Astrocyte of the spinal cord (primary cell): ENCODE results near the gene HIPK2.

ENCODE experiments used
- DNase-seq: peaks from one replicate; pipeline ENCODE4 v3.0.0; 2011; ENCODE audit warnings: low read depth, low spot score
- H3K4me3 ChIP-seq: 2 replicates; pipeline ENCODE4 v1.5.1; 2011; ENCODE audit warnings: low read depth, mild to moderate bottlenecking, low read length, moderate library complexity
- in situ Hi-C: cut with HindIII; loops from 2 replicates; pipeline ENCODE4 v1.10.0; 2017; ENCODE audit warnings: low sequenced_read_pairs
- TF ChIP-seq, protein P1 (sequence below): IDR thresholded peaks from 2 replicates; pipeline ENCODE4 v1.5.1; 2012; ENCODE audit warnings: low read depth, mild to moderate bottlenecking, low read length, inconsistent platforms

The HIPK2 gene

GRCh38 chr7:139715194-139715815 lies 62.5 kb downstream of the HIPK2 start:
- TF ChIP-seq, protein P1, sequence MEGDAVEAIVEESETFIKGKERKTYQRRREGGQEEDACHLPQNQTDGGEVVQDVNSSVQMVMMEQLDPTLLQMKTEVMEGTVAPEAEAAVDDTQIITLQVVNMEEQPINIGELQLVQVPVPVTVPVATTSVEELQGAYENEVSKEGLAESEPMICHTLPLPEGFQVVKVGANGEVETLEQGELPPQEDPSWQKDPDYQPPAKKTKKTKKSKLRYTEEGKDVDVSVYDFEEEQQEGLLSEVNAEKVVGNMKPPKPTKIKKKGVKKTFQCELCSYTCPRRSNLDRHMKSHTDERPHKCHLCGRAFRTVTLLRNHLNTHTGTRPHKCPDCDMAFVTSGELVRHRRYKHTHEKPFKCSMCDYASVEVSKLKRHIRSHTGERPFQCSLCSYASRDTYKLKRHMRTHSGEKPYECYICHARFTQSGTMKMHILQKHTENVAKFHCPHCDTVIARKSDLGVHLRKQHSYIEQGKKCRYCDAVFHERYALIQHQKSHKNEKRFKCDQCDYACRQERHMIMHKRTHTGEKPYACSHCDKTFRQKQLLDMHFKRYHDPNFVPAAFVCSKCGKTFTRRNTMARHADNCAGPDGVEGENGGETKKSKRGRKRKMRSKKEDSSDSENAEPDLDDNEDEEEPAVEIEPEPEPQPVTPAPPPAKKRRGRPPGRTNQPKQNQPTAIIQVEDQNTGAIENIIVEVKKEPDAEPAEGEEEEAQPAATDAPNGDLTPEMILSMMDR = no peak
- no peak for DNase-seq
- H3K4me3 ChIP-seq = no peak overlapping the region
- in situ Hi-C loops = no loop called here

DNA sequence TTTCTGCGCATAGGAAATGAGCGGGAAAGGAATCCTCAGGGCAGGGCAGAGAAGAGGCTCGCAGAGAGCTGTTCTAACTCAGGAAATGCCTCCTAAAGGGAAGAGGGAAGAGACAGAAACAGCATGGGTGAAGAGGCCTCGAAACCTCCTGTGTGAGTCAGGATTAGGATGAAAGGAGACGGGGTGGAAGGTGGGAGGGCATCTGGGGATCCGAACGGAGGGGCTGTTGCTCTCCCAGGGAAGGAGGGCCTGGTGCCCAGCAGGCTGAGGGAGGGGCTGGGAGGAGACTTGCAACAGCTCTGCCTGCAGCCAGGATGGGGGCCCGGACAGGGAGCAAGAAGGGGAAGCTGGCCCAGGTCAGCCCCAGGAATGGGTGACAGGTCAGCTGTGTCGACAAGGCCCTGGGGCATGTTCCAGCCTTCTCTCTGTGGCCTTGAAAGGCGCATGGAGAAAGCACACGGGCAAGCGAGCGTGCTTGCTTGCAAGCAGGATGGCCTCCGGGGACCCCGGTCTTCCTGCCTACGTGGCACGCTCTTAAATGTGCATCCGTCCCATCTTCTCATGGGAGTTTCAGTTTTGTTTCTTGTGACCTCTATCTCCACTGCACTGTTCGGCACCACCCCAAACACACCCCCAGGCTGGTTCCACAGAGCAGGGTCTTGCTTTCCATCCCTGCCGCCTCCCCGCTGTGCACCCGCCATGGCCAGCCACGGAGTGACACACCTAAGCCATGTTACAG lies 63.5 kb downstream of the HIPK2 start:
- no peak overlapping the region for H3K4me3 ChIP-seq
- in situ Hi-C loops = no loop called here
- TF ChIP-seq, protein P1 = no peak
- no peak for DNase-seq

GRCh38 chr7:139713526-139714162 lies 64.2 kb downstream of the HIPK2 start:
- in situ Hi-C loops = no loop called here

DNA sequence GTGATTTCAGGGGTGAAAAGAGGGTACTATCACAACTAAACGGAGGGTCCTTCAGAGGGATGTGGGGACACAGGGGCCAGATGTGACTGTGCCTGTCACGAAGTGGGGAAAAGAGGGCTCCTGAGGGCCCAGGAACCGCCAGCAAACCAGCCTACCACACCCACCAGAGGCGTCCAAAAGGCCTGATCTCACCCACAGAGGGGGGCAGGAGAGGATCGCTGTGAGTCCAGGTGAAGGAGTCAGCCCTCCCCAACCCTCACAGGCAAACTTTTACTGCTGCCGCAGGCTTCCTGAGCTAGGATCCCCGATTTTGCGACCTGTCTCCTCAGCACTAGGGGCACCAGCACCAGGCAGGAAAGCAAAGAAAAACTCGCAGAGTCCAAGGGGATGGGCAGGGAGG lies 64.7 kb downstream of the HIPK2 start:
- in situ Hi-C loops = no loop called here
- H3K4me3 ChIP-seq = no peak overlapping the region
- no peak for DNase-seq
- TF ChIP-seq, protein P1 = no peak

More at GRCh38 chr7:139713526-139714162, 64.2 kb downstream of the HIPK2 start:
- no peak overlapping the region for H3K4me3 ChIP-seq
- no peak for DNase-seq
- TF ChIP-seq, protein P1 = no peak

GRCh38 chr7:139711991-139712743 lies 65.6 kb downstream of the HIPK2 start:
- no peak for DNase-seq
- in situ Hi-C loops = no loop called here
- no peak overlapping the region for H3K4me3 ChIP-seq
- TF ChIP-seq, protein P1 = no peak

DNA sequence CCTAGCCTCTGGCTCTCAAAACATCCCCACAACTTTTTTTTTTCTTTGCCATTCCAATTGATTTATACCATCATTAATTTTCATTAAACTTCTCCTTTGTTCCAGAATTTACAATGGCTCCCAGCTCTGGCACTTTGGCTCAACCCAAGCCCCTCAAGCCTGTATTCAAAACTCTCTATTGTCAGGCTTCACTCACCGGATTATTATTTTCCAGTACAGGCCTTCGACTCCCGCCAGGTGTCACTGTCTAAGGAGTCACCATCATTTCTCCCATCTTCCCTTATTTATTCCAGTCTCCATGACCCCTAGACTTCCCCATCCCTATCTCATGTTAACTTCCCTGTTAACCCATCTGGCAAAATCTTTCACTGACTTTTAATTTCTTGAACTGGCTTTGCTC lies 67.8 kb downstream of the HIPK2 start:
- in situ Hi-C loops = no loop called here
- no peak overlapping the region for H3K4me3 ChIP-seq
- no peak for DNase-seq
- TF ChIP-seq, protein P1 = no peak
